ENCODE data around the gene PDGFRB. TPM values are rescaled to one million over a fixed set of nuclear protein-coding genes. Genes with fewer than 3 reads are reported as not detected.
A peak's percentile ranks its signal among the peaks of the same experiment; 100 is the strongest.

PDGFRB gene
- polyA plus RNA-seq, 1 donor from 2014 or later, result 0.45 TPM

DNA sequence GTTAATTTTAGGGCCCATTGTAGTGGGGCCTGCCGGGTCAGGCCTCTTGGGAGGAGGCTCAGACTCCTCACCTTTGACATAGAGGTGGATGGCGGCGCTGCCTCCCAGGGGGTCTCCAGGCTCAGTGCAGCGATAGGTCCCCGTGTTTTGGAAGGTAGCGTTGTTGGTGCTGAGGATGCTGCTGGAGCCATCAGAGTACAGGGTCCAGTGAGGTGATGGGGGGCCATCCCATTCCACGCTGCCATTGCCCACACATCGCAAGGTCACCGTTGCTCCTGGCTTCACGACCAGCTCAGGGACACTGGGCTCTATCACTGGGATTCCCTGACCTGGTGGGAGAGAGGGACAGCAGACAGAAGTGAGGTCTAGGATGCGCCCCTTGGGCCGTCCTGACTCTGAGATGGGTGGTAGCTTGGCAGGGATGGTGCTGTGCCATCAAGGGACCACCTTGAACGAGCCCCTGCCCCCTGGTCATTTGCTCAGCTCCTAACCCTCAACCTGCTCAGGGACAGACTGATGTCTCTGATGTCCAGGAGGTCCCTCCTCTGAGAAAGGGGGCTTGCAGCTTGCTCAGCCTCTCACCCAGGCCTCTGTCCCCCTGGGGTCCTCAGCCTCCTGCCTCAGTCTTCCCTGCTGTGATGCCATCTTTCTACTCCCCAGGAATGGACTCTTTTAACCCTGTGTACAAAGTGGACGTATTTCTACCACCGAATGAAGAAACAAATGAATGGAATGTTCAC is 74.8 kb downstream of the PDGFRB start:
- Mint-ChIP-seq H3K4me3 (peak overlapping the region in 1 of 4 donors; percentile 45), H3K27ac (peak overlapping the region in 1 of 3 donors; percentile 35), H3K4me1 (peaks cover 11 to 13% (median 13%) of the 10 kb centered on the region in 3 donors), H3K36me3 (no peaks in the 10 kb centered on the region), H3K27me3 (peaks cover 3% of the 10 kb centered on the region), H3K9me3 (no peaks in the 10 kb centered on the region)

DNA sequence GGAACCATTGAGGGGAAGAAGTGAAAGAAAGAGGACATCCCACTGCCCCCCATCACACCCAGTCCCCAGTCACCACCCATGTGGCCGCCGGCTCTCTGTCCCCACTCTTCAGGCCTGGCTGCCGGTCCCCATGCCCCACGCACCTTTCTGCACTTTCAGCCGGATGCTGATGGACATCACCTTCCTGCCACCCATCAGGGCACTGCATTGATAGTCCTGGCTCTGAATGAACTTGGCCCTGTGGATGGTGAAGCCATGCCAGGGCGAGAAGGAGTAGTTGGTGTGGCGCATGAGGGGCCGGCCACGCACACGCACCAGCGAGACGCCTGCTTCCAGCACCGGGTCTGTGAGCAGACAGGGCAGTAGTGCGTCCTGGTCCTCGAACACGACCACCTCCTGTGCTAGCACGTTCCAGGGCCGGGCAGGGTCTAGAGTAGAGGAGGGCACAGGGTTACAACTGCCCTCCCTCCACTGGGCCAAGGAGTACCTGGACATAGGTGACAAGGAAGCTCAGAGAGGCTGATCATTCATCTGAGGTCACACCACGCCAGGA is 75.7 kb downstream of the PDGFRB start:
- Mint-ChIP-seq H3K36me3 (no peaks in the 10 kb centered on the region), H3K27me3 (no peaks in the 10 kb centered on the region)

DNA sequence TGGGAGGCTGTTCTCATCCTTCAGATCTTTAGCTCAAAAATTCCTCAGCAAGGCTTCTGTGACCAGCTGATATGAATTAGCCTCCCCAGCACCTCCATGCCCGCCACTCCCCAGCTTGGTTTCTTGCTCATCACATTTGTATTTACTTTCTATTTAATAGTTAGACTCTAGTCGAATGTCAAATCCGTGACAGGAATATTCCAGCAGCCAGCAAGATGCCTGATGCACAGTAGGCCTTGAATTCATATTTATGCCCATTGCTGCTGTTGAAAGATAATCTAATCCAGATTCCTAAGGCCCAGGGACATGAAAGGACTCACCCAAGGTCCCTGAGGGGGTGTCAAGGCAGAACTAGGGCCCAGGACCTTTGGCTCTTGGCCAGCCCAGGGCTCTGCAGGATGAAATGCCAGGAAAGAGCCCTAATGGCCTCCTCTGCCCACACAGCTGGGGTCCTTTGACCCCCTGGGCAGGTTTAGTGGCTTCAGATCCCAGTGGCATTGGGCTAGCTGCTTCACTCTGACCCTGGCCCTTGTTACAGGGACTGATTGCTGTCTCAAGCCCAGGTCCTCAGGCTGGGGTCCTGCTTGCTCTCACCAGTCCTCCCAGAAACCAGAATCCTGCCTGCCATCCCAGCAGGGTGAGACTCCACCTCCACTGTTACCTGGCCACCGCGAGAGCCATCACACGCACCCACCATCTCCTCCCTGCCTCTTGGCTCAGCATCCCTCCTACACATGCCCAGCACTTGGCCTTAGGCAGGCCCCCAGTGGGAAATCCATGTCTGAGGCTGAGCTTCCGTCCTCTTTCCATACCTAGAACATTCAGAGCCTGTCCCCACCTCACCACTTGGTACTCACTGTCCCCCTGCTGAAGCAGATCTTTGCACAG is 76.6 kb downstream of the PDGFRB start:
- no peaks in the 10 kb centered on the region for H3K9me3 Mint-ChIP-seq
- H3K4me3 Mint-ChIP-seq, result no peak overlapping the region
- peaks cover 11 to 13% (median 13%) of the 10 kb centered on the region in 3 donors for H3K4me1 Mint-ChIP-seq
- no peak overlapping the region for H3K27ac Mint-ChIP-seq
- no peaks in the 10 kb centered on the region for H3K36me3 Mint-ChIP-seq
- no peaks in the 10 kb centered on the region for H3K27me3 Mint-ChIP-seq

More for the DNA sequence above, 75.7 kb downstream of the PDGFRB start:
- Mint-ChIP-seq H3K27ac (no peak overlapping the region), H3K9me3 (no peaks in the 10 kb centered on the region), H3K4me3 (no peak overlapping the region), H3K4me1 (peaks cover 11 to 13% (median 13%) of the 10 kb centered on the region in 3 donors)

DNA sequence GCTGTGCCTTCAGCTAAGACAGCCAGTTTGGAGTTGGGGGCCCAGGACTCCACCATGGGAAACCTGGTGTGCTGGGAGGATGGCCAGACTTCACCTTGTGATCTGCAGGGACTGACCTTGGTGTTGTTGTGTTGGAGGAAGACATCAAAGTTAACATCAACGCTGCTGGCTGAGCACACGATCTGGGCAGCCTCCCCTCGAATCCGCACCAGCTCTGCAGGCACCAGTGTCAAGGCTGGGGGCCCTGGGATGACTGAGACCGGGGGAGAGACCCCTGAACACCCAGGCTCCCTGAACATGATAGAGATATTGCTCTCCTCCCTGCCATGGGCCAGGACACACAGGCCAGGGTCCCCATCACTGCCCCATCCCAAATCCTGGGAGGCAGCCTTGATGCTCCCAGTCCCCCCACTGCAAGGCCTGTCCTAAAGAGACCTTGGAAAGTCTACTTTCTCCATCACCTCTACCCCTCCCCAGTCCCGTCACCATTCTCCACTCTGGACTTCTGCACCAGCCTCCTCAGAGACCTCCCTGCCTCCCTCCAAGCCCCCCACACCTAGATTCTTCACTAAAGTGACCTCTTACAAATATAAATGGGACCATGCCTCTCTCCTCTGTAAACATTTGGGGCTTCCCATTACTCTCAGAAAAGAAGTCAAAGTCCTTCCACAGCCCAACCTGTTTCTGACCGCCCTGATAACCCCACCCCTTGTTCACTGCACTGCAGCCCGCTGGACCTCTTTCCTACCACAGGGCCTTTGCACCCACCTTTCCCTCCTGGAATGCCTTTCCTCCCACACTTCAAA is 77.4 kb downstream of the PDGFRB start:
- H3K36me3 Mint-ChIP-seq, result no peaks in the 10 kb centered on the region
- peaks cover 10 to 11% (median 11%) of the 10 kb centered on the region in 3 donors for H3K4me1 Mint-ChIP-seq
- no peak overlapping the region for H3K27ac Mint-ChIP-seq
- H3K9me3 Mint-ChIP-seq, result no peaks in the 10 kb centered on the region
- H3K4me3 Mint-ChIP-seq, result no peak overlapping the region
- no peaks in the 10 kb centered on the region for H3K27me3 Mint-ChIP-seq

GRCh38 chr5:150077060-150077459 is 78.6 kb downstream of the PDGFRB start:
- Mint-ChIP-seq H3K36me3 (no peaks in the 10 kb centered on the region), H3K4me1 (peaks cover 6 to 8% (median 7%) of the 10 kb centered on the region in 3 donors), H3K27ac (no peak overlapping the region), H3K4me3 (no peak overlapping the region), H3K9me3 (no peaks in the 10 kb centered on the region), H3K27me3 (peaks cover 1% of the 10 kb centered on the region)

DNA sequence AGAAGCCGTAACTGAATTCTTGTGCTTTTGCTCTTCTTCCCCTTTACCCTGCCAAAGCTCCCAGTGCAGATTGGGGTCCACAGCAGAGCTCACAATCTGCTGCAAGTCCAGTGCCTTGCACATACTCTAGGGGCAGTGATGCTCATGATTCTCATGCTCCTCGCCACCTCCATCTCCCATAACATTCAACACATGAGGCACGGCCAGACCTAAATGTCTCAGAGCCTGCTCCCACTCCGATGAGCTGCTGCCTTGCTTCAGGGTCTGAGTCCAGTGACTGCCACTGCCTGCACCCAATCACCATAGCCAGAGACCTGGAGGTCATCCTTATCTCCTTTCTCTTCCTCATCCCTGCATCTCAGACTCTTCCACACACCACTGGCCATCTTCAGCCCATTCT is 79.8 kb downstream of the PDGFRB start:
- Mint-ChIP-seq H3K4me1 (peaks cover 0 to 2% (median 0%) of the 10 kb centered on the region in 3 donors), H3K27me3 (peaks cover 1% of the 10 kb centered on the region), H3K36me3 (no peaks in the 10 kb centered on the region), H3K27ac (no peak overlapping the region), H3K9me3 (no peaks in the 10 kb centered on the region), H3K4me3 (no peak overlapping the region)

DNA sequence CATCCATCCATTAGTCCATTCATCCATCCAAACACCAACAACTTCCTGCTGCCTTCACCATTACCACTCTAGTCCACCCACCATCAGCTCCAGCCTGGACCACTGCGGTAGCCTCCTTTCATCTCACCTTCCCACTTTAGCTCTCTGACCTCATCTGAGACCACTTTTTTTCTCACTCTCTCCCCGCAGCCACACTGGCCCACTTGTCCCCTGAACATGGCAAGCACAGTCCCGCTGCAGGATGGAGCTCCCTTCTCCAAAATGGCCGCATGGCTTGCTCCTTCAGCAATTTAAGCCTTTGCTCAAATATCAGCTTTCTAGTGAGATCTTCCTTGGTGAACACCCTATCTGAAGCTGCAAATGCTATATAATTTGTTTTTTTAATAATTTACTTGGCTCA is 80.4 kb downstream of the PDGFRB start:
- peaks cover 1% of the 10 kb centered on the region for H3K27me3 Mint-ChIP-seq
- no peaks in the 10 kb centered on the region for H3K36me3 Mint-ChIP-seq
- H3K27ac Mint-ChIP-seq, result no peak overlapping the region
- H3K4me1 Mint-ChIP-seq, result peaks cover 0 to 2% (median 0%) of the 10 kb centered on the region in 3 donors
- no peaks in the 10 kb centered on the region for H3K9me3 Mint-ChIP-seq
- no peak overlapping the region for H3K4me3 Mint-ChIP-seq

DNA sequence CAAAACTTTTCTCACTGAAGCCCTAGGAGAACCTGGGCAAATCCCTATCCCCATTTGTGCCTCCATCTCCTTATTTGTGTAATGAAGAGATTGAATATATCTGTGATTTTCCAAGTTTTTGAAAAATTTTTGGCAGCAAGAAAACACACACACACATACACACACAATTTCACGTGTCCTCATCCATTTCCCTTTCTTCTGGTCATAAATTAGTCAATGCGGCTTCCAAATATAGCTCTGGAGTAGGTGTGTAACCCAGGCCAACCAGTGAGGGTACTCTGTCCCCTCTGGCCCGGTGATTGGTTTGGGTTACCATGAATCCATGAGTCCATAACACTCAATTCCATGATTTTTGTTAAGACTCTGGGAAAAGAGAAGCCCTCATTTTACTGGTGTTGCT is 82.0 kb downstream of the PDGFRB start:
- H3K36me3 Mint-ChIP-seq, result no peaks in the 10 kb centered on the region

GRCh38 chr5:150073086-150073625 is 82.5 kb downstream of the PDGFRB start:
- no peak overlapping the region for H3K4me3 Mint-ChIP-seq
- no peaks in the 10 kb centered on the region for H3K4me1 Mint-ChIP-seq
- no peaks in the 10 kb centered on the region for H3K9me3 Mint-ChIP-seq
- H3K36me3 Mint-ChIP-seq, result no peaks in the 10 kb centered on the region
- H3K27me3 Mint-ChIP-seq, result peaks cover 1% of the 10 kb centered on the region
- H3K27ac Mint-ChIP-seq, result no peak overlapping the region

More for the DNA sequence above, 82.0 kb downstream of the PDGFRB start:
- Mint-ChIP-seq H3K27ac (no peak overlapping the region), H3K4me1 (peaks cover 0 to 2% (median 0%) of the 10 kb centered on the region in 3 donors), H3K27me3 (peaks cover 1% of the 10 kb centered on the region), H3K4me3 (no peak overlapping the region), H3K9me3 (no peaks in the 10 kb centered on the region)

GRCh38 chr5:150070821-150071220 is 84.8 kb downstream of the PDGFRB start:
- no peaks in the 10 kb centered on the region for H3K9me3 Mint-ChIP-seq
- no peak overlapping the region for H3K4me3 Mint-ChIP-seq
- no peak overlapping the region for H3K27ac Mint-ChIP-seq
- no peaks in the 10 kb centered on the region for H3K36me3 Mint-ChIP-seq
- peaks cover 5 to 8% (median 6%) of the 10 kb centered on the region in 3 donors for H3K4me1 Mint-ChIP-seq
- peaks cover 1% of the 10 kb centered on the region for H3K27me3 Mint-ChIP-seq

DNA sequence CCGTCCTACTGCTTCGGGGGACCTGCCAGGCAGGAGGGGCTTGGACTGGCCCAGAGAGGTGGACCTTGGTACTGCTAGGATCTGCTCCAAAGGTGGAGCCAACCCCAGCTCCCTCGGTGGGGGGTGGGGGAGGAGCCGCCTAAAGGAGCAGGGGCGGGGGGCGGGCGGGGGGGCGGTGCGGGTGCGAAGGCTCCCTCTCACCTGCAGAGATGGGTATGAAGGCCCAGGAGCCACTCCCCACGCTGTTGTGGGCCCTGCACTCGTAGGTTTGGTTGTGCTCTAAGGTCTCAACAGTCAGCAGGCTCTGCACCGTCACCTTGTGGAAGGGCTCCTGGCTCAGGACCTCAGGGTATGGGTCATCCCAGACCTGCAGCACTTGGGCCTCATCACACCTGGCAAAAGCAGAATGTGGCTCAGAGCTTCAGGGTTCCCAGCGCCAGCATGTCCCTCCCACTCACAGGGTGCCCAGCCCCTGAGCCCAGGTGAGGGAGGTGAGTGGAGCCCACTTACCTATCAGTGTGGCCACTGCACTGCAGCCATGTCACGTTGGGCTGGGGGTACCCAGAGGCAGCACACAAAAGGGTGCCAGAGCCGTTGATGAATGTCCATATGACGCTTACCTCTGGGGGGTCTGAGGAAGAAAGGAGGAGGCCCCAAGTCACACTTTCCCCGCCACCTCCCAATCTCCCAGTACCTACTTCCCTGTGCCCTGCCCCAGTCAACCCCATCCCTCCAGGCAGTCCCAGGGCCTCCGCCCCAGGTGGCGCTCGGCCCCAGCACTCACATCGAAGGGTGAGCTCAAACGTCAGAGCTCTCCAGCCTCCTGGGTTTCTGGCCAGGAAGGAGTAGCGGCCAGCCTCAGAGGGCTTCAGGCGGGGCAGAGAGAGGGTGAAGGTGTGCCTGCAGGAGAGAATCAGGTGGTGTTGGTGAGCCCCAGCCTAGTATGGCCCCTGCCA is 85.7 kb downstream of the PDGFRB start:
- Mint-ChIP-seq H3K4me1 (peaks cover 5 to 8% (median 6%) of the 10 kb centered on the region in 3 donors), H3K27ac (no peak overlapping the region), H3K36me3 (no peaks in the 10 kb centered on the region), H3K9me3 (no peaks in the 10 kb centered on the region), H3K4me3 (no peak overlapping the region), H3K27me3 (peaks cover 3% of the 10 kb centered on the region)

DNA sequence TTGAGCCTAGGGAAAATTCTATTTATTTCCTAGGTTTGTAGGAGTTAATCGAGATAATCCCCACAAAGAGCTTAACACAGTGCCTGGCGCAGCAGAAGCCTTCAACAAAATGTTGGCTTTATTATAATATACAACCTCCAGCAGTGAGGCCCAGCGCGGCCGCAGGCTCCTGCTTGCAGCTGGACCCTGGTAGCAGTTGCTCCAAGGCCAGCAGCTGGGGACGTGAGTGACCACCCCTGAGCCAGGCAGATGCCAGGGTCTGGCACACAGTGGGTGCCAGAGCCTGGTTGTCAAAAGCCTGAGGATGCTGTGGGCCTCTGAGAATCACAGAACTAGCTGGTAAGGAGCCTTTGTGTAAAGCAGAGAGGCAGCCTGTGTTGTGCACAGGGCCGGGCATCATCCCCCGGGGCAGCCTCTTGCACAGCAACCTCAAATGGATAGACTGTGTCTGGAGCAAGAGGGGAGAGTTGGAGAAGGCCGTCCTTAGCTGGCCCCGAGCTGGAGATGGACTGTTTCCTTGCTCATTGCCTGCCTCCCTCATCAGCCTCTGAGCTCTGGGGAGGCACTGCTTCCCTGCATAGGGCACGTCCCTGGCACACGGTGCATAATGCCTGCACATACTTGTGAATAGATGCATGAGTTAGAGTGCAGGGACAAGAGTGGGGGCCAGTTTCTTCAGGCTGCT is 86.5 kb downstream of the PDGFRB start:
- H3K9me3 Mint-ChIP-seq, result no peaks in the 10 kb centered on the region
- peaks cover 5 to 8% (median 6%) of the 10 kb centered on the region in 3 donors for H3K4me1 Mint-ChIP-seq
- no peaks in the 10 kb centered on the region for H3K36me3 Mint-ChIP-seq
- H3K4me3 Mint-ChIP-seq, result peak overlapping the region in 1 of 4 donors; percentile 21
- peaks cover 4% of the 10 kb centered on the region for H3K27me3 Mint-ChIP-seq
- no peak overlapping the region for H3K27ac Mint-ChIP-seq

GRCh38 chr5:150068472-150068871 is 87.2 kb downstream of the PDGFRB start:
- H3K36me3 Mint-ChIP-seq, result no peaks in the 10 kb centered on the region
- H3K27ac Mint-ChIP-seq, result no peak overlapping the region
- H3K4me1 Mint-ChIP-seq, result peaks cover 5 to 8% (median 6%) of the 10 kb centered on the region in 3 donors
- H3K27me3 Mint-ChIP-seq, result peaks cover 9% of the 10 kb centered on the region
- no peak overlapping the region for H3K4me3 Mint-ChIP-seq
- no peaks in the 10 kb centered on the region for H3K9me3 Mint-ChIP-seq
